ENCODE results near the gene ANO2.
"Not testable (repeated sequence)": the region's sequence is repeated elsewhere in the genome, so short reads cannot be mapped to it uniquely, and the experiment has no call there.

The ANO2 gene

GRCh38 chr12:5716976-5717375, 228.1 kb downstream of the ANO2 start:
- no peak for DNase-seq

GRCh38 chr12:5716201-5716600, 228.9 kb downstream of the ANO2 start:
- no peak for DNase-seq

- DNase-seq = no peak
Observed at GRCh38 chr12:5715021-5715420, 230.0 kb downstream of the ANO2 start.

GRCh38 chr12:5713599-5714081, 231.4 kb downstream of the ANO2 start:
- DNase-seq = no peak

- DNase-seq = no peak
Observed at GRCh38 chr12:5710260-5710878, 234.7 kb downstream of the ANO2 start.

GRCh38 chr12:5708371-5708770, 236.7 kb downstream of the ANO2 start:
- DNase-seq = no peak

GRCh38 chr12:5706247-5706646, 238.8 kb downstream of the ANO2 start:
- DNase-seq = no peak

GRCh38 chr12:5705791-5706190, 239.3 kb downstream of the ANO2 start:
- DNase-seq = no peak

GRCh38 chr12:5694759-5695409, 250.2 kb downstream of the ANO2 start:
- DNase-seq = no peak

GRCh38 chr12:5692850-5693249, 252.2 kb downstream of the ANO2 start:
- DNase-seq = no peak

- no peak for DNase-seq
Observed at GRCh38 chr12:5691943-5692342, 253.1 kb downstream of the ANO2 start.

- no peak for DNase-seq
Observed at GRCh38 chr12:5690240-5690639, 254.8 kb downstream of the ANO2 start.

GRCh38 chr12:5689773-5690172, 255.3 kb downstream of the ANO2 start:
- DNase-seq = no peak

GRCh38 chr12:5688226-5688625, 256.8 kb downstream of the ANO2 start:
- DNase-seq = no peak

- DNase-seq = no peak
Observed at GRCh38 chr12:5685935-5686334, 259.1 kb downstream of the ANO2 start.

GRCh38 chr12:5684989-5685388, 260.1 kb downstream of the ANO2 start:
- DNase-seq = no peak

GRCh38 chr12:5682581-5682980, 262.5 kb downstream of the ANO2 start:
- DNase-seq = no peak

- DNase-seq = no peak
Observed at GRCh38 chr12:5678176-5678575, 266.9 kb downstream of the ANO2 start.

GRCh38 chr12:5669624-5670023, 275.4 kb downstream of the ANO2 start:
- not testable (repeated sequence) for DNase-seq

GRCh38 chr12:5665615-5666014, 279.4 kb downstream of the ANO2 start:
- no peak for DNase-seq

- DNase-seq = no peak
Observed at GRCh38 chr12:5661811-5662210, 283.2 kb downstream of the ANO2 start.

- no peak for DNase-seq
Observed at GRCh38 chr12:5660238-5660637, 284.8 kb downstream of the ANO2 start.

GRCh38 chr12:5658339-5658941, 286.6 kb downstream of the ANO2 start:
- DNase-seq = not testable (repeated sequence)

- DNase-seq = no peak
Observed at GRCh38 chr12:5656836-5657235, 288.2 kb downstream of the ANO2 start.
